Activated CD4-positive, alpha-beta T cell treated with anti-CD3 and anti-CD28 coated beads for 36 hours (primary cell): ENCODE data around the gene SLC4A4. TPM values are rescaled to one million over a fixed set of nuclear protein-coding genes. Genes with fewer than 3 reads are reported as not detected.

Source experiments
- ATAC-seq: fragments of 200-7000 bp; cut with Tn5 transposase; one replicate; pipeline ENCODE4 v1.10.0; 2021; ENCODE audit warnings: mild to moderate bottlenecking, moderate library complexity
- CTCF ChIA-PET: fragments of 350-600 bp; sonication (Branson Sonifier 250); formaldehyde crosslinking; loops from one replicate; lab custom pipeline; 2021; ENCODE audit warnings: antibody characterized with exemption; lab: Charles Lee
- POLR2A ChIA-PET: fragments of 350-600 bp; sonication (Branson Sonifier 250); formaldehyde crosslinking; loops from one replicate; lab custom pipeline; 2021; ENCODE audit warnings: antibody characterized with exemption, inconsistent platforms; lab: Charles Lee
- DNase-seq: peaks from one replicate; pipeline ENCODE4 v3.0.0-alpha.2; 2020
- H3K27ac Mint-ChIP-seq: one replicate; pipeline ENCODE4 v1.8.0; 2021; ENCODE audit warnings: mixed read lengths
- H3K27me3 Mint-ChIP-seq: one replicate; pipeline ENCODE4 v1.8.0; 2021; ENCODE audit warnings: mixed read lengths
- H3K36me3 Mint-ChIP-seq: one replicate; pipeline ENCODE4 v1.8.0; 2021; ENCODE audit warnings: low read depth, mixed read lengths
- H3K4me1 Mint-ChIP-seq: one replicate; pipeline ENCODE4 v1.8.0; 2021; ENCODE audit warnings: mixed read lengths
- H3K4me3 Mint-ChIP-seq: one replicate; pipeline ENCODE4 v1.8.0; 2021; ENCODE audit warnings: mild to moderate bottlenecking, moderate library complexity, mixed read lengths
- H3K9me3 Mint-ChIP-seq: one replicate; pipeline ENCODE4 v1.8.0; 2021; ENCODE audit warnings: low read depth, mixed read lengths
- intact Hi-C, 2 experiments: fragments of 100-400 bp; cut with DNase I in 1 of 2; cut with micrococcal nuclease in 1 of 2; formaldehyde crosslinking; loops; one replicate each; pipeline versions ENCODE4 v1.14.2 to v1.15.1; 2022 to 2024; cut with DNase I, micrococcal nuclease
- total RNA-seq, 2 experiments: library from RNA; stranded (reverse); gene quantifications; one replicate each; pipeline ENCODE4 v1.2.3, GENCODE V29; 2021

SLC4A4 gene
- total RNA-seq, 2 experiments from 2014 or later, result 0.16 TPM; not detected in 1

DNA sequence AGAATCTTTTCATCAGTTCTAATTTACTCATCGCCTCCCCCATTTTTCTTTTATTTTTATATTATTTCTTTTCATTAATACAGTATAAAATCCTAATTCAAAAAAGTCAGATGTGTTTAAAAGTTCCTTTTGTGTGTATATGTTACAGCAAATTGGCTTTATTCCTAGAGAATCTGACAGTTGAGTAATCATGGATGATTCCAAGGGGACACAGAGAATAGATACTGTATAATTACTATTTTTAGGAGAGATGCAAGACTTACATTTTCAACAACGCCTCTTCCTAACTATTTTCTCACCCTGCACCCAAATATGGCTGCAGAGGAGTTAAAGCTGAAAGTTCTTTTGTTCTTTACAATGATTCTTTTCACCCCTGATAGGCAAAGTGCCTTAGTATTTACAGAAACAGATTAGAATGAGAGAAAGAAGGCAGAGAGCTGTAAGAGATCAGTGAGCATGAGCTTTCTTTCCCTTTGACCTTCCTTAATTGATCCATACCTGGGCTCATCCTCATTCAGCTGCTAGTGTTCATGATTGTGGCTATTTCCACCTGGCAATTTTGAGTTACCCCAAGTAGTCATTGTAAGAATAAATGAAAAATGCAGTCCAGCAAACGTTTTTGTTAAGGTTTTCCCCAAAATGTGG is 210.8 kb downstream of the SLC4A4 start:
- no peak overlapping the region for H3K27ac Mint-ChIP-seq
- POLR2A ChIA-PET, result no interaction called here
- no peaks in the 10 kb centered on the region for H3K4me1 Mint-ChIP-seq
- no peaks in the 10 kb centered on the region for H3K9me3 Mint-ChIP-seq
- H3K36me3 Mint-ChIP-seq, result no peaks in the 10 kb centered on the region
- ATAC-seq (no peak), DNase-seq (no peak)
- no peaks in the 10 kb centered on the region for H3K27me3 Mint-ChIP-seq
- intact Hi-C loops, result no loop called here
- CTCF ChIA-PET, result interaction anchor here (0.9 kb wide), 1 partner anchor 19 kb away, joined by 4 read pairs; no protein-coding TSS in a partner anchor
- H3K4me3 Mint-ChIP-seq, result no peak overlapping the region

DNA sequence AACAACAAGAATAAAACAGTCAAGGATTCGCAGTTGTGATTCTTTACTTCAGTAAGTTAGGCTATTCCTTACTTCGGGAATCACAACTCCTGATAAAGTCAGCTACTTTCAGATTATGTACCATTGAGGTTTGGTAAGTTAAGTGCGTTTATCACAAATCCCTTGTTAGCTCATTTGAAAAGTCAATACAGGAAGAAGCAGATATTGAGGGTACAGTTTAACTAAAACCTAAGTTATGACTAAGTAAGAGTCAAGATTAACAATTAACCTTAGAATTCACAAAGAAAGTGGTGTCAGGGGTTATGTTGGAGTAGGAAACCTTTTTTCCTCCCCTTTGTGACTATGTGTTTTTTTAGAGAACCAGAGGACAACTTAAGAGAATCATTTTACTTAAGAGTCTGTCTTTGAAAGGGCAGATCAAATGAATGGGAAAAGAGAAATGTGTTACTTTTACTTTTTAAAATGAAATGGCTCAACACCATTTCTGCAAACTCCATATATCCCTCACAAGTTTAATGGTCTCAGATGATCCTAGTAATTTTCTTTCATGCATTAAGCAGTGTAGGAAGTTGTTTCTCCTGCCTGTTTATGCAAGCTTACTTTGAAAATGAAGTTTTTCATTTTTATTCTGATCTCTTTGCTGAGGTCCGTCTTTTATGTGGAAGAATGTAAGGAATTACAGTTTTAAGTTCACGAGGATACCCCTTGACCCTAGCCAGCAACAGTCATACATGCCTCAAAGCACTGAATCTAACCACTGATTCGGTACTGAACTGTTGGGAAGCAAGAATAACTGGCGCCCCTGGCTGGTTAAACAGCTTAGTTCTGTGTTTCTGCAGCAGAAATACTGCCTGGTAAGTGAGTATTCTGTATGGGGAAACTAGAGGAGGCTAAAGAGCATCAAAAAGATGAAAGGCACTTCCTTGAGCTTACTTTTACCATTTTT is 211.7 kb downstream of the SLC4A4 start:
- Mint-ChIP-seq H3K27ac (no peak overlapping the region), H3K36me3 (no peaks in the 10 kb centered on the region), H3K27me3 (no peaks in the 10 kb centered on the region), H3K4me3 (no peak overlapping the region), H3K4me1 (no peaks in the 10 kb centered on the region), H3K9me3 (no peaks in the 10 kb centered on the region)
- POLR2A ChIA-PET, result no interaction called here
- CTCF ChIA-PET, result interaction anchor here (0.7 kb wide), 1 partner anchor 16 kb away, joined by 3 read pairs; no protein-coding TSS in a partner anchor
- intact Hi-C loops, result no loop called here
- no peak for ATAC-seq
- DNase-seq, result no peak

DNA sequence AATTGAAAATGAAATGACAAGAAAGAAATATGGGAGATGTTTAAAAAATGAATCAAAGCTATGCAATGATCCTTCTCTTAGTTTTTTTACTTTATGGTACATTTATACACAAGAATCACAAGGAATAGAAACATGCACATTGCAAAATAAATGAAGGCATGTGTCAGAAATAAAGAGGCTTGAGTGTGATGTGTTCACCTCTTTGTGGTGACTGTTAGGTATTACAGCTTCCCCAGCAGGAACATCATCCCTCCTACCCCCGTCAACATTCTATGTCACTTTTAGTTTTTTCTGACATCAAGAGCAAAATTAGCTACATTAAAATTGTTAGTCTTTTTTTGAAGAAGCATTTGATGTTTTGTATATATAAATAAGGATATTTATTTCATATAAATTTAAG is 214.8 kb downstream of the SLC4A4 start:
- no peak overlapping the region for H3K27ac Mint-ChIP-seq
- POLR2A ChIA-PET, result no interaction called here
- H3K36me3 Mint-ChIP-seq, result no peaks in the 10 kb centered on the region
- CTCF ChIA-PET, result interaction anchor here (1.5 kb wide), 1 partner anchor 20 kb away, joined by 4 read pairs; no protein-coding TSS in a partner anchor
- intact Hi-C loops, result no loop called here
- no peak for DNase-seq
- H3K27me3 Mint-ChIP-seq, result peaks cover 1% of the 10 kb centered on the region
- peaks cover 4% of the 10 kb centered on the region for H3K4me1 Mint-ChIP-seq
- no peak overlapping the region for H3K4me3 Mint-ChIP-seq
- no peaks in the 10 kb centered on the region for H3K9me3 Mint-ChIP-seq
- ATAC-seq, result no peak

DNA sequence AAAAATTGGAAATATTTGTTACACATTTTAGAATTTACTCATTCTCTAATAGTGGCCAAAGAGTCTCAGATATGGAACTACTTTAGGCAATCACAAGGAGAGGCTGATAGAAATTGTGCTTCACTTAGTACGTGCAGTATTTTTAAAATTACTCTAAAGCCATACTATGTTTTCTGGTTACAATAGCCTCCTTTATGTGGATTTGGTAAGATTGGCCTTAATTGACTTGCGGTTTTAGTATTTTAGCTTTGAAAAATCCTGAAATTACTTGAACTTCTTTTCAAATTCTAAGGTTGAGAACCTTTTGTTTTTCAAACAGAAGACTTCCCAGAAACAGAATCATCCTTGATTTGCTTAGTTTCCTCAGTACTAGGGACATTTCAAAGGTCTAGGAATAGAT is 215.2 kb downstream of the SLC4A4 start:
- no peak for DNase-seq
- CTCF ChIA-PET, result interaction anchor here (1.5 kb wide), 1 partner anchor 20 kb away, joined by 4 read pairs; no protein-coding TSS in a partner anchor
- ATAC-seq, result no peak
- Mint-ChIP-seq H3K27me3 (peaks cover 1% of the 10 kb centered on the region), H3K9me3 (no peaks in the 10 kb centered on the region), H3K27ac (no peak overlapping the region), H3K36me3 (no peaks in the 10 kb centered on the region), H3K4me3 (no peak overlapping the region), H3K4me1 (peaks cover 4% of the 10 kb centered on the region)
- POLR2A ChIA-PET, result no interaction called here
- intact Hi-C loops, result no loop called here

DNA sequence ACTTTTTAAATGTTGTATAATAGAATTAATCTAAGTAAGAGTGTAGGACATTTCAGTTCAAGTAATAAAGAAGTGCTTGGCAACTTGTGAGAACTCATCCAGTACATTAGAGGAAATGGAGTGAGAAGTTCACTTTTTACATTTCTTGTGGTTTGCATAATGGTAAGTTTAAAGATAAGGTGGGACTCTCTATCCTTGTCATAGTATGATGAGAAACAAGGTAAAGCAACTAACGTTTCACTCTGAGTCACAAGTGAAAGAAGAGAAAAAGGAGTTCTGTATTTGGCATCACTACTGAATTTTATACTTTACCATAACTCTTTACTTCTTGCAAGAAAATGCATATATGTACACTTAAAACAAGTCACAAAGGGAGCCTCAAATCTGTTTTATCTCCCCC is 219.4 kb downstream of the SLC4A4 start:
- Mint-ChIP-seq H3K27ac (no peak overlapping the region), H3K4me3 (no peak overlapping the region), H3K36me3 (no peaks in the 10 kb centered on the region), H3K4me1 (peaks cover 4% of the 10 kb centered on the region), H3K27me3 (peaks cover 3% of the 10 kb centered on the region), H3K9me3 (no peaks in the 10 kb centered on the region)
- intact Hi-C loops, result loop anchor here in 1 of 2 experiments (5.0 kb wide), 1 partner anchor 371 kb away; no protein-coding TSS in a partner anchor
- peak; percentile 94 for ATAC-seq
- ChIA-PET POLR2A (no interaction called here), CTCF (no interaction called here)
- no peak for DNase-seq

DNA sequence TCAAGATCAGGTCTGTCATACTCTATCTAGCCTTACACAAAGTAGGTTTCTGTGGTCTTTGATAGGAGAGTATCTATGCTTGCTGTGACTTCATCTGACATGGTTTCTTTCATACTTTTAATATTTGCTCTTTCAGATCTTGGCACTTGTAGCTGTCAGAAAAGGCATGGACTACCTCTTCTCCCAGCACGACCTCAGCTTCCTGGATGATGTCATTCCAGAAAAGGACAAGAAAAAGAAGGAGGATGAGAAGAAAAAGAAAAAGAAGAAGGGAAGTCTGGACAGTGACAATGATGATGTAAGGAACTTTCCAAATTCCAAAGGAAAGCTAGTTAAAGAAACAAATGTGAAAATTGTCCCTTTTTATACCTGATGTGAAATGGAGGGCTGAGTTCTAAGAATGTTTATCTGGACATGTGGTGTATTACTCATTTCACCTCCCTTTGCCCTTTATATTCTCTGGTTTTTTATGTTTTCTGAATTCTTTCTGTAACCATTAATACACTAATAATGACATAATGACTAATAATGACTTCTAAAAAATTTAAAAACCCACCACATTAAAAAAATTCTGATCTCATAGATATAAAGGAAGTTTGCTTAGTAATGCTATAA is 221.2 kb downstream of the SLC4A4 start:
- DNase-seq (no peak), ATAC-seq (no peak)
- peaks cover 4% of the 10 kb centered on the region for H3K4me1 Mint-ChIP-seq
- intact Hi-C loops, result loop anchor here in 1 of 2 experiments (5.0 kb wide), 1 partner anchor 373 kb away; no protein-coding TSS in a partner anchor
- CTCF ChIA-PET, result interaction anchor here (0.6 kb wide), 1 partner anchor 1383 kb away, joined by 3 read pairs; no protein-coding TSS in a partner anchor
- H3K27ac Mint-ChIP-seq, result no peak overlapping the region
- H3K9me3 Mint-ChIP-seq, result no peaks in the 10 kb centered on the region
- H3K4me3 Mint-ChIP-seq, result no peak overlapping the region
- POLR2A ChIA-PET, result no interaction called here
- peaks cover 3% of the 10 kb centered on the region for H3K27me3 Mint-ChIP-seq
- no peaks in the 10 kb centered on the region for H3K36me3 Mint-ChIP-seq

DNA sequence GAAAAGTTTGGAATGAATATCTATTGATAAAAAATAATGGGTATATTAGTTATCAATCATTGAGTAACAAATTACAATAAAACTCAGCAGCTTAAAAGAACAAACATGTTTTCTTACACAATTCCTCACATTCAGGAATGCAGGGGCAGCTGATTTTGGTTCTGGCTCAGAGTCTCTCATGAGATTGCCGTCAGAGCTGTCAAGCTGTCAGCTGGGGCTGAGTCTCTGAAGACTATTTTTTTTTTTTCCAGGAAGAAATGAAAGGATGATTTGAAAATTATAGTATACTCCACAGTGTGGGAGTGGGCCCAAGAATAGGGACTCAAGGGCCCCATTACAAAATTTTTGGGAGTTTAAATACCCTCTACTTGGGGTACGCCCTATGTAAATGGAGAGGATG is 226.0 kb downstream of the SLC4A4 start:
- Mint-ChIP-seq H3K36me3 (no peaks in the 10 kb centered on the region), H3K9me3 (no peaks in the 10 kb centered on the region), H3K27ac (no peak overlapping the region), H3K4me3 (no peak overlapping the region), H3K4me1 (no peaks in the 10 kb centered on the region), H3K27me3 (peaks cover 1% of the 10 kb centered on the region)
- DNase-seq (no peak), ATAC-seq (no peak)
- CTCF ChIA-PET, result no interaction called here
- intact Hi-C loops, result no loop called here
- POLR2A ChIA-PET, result no interaction called here

DNA sequence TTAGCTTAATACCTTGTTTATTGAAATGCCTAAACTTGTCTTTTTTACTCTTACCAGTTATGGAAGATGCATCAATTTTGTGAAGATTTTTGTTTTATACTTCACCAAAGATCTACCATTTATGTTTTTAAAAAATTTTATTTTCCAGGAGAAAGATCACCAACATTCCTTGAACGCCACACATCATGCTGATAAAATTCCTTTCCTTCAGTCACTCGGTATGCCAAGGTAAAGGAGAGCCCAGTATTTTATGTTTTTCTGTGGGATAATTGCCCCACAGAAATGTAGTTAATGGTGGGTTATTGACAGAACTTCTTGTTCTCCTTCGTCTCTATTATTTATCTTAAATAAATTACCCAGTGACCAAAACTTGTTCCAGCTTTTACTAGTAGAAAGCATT is 228.0 kb downstream of the SLC4A4 start:
- no peaks in the 10 kb centered on the region for H3K4me1 Mint-ChIP-seq
- H3K9me3 Mint-ChIP-seq, result no peaks in the 10 kb centered on the region
- no peak overlapping the region for H3K27ac Mint-ChIP-seq
- H3K4me3 Mint-ChIP-seq, result no peak overlapping the region
- ATAC-seq (no peak), DNase-seq (no peak)
- intact Hi-C loops, result no loop called here
- ChIA-PET CTCF (no interaction called here), POLR2A (no interaction called here)
- H3K27me3 Mint-ChIP-seq, result peaks cover 1% of the 10 kb centered on the region
- no peaks in the 10 kb centered on the region for H3K36me3 Mint-ChIP-seq

DNA sequence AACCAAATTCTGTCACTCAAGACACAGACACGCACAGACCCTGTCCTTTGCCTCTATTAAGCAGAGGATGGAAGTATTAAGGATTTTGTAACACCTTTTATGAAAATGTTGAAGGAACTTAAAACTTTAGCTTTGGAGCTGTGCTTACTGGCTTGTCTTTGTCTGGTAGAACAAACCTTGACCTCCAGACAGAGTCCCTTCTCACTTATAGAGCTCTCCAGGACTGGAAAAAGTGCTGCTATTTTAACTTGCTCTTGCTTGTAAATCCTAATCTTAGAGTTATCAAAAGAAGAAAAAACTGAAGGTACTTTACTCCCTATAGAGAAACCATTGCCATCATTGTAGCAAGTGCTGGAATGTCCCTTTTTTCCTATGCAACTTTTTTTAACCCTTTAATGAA is 229.3 kb downstream of the SLC4A4 start:
- Mint-ChIP-seq H3K9me3 (no peaks in the 10 kb centered on the region), H3K27ac (no peak overlapping the region), H3K4me1 (no peaks in the 10 kb centered on the region), H3K27me3 (no peaks in the 10 kb centered on the region), H3K4me3 (no peak overlapping the region), H3K36me3 (no peaks in the 10 kb centered on the region)
- ATAC-seq, result no peak
- CTCF ChIA-PET, result no interaction called here
- intact Hi-C loops, result no loop called here
- POLR2A ChIA-PET, result no interaction called here
- DNase-seq, result no peak

DNA sequence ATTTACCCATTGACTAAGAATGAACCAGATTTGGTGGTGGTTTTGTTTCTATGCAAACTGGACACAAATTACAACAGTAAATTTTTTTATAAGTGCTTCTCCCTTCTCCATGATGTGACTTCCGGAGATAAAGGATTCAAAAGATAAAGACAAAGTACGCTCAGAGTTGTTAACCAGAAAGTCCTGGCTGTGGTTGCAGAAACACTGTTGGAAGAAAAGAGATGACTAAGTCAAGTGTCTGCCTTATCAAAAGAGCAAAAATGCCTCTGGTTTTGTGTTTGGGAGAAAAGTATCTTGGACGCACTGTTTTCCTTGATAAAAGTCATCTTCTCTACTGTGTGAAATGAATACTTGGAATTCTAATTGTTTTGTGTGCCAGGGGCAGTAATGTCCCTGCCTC is 231.7 kb downstream of the SLC4A4 start:
- Mint-ChIP-seq H3K4me1 (no peaks in the 10 kb centered on the region), H3K4me3 (no peak overlapping the region), H3K27me3 (peaks cover 8% of the 10 kb centered on the region), H3K27ac (no peak overlapping the region), H3K36me3 (no peaks in the 10 kb centered on the region), H3K9me3 (peaks cover 5% of the 10 kb centered on the region)
- no peak for ATAC-seq
- ChIA-PET CTCF (no interaction called here), POLR2A (no interaction called here)
- intact Hi-C loops, result no loop called here
- DNase-seq, result no peak

DNA sequence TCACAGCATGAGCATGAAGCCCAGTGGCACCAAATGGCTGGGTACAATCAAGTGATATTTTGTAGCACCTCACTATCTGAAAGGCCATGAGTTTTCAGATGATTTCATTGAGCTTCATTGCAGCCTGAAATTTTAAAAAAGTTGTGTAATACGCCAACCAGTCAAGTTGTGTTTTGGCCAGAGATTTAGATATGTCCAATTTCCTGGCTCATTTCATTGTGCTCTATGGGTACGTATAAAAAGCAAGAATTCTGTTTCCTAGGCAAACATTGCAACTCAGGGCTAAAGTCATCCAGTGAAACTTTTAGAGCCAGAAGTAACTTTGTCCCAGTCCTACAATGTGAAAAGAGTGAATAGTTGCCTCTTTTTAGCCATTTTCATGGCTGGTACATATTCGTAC is 232.5 kb downstream of the SLC4A4 start:
- peaks cover 8% of the 10 kb centered on the region for H3K27me3 Mint-ChIP-seq
- H3K36me3 Mint-ChIP-seq, result no peaks in the 10 kb centered on the region
- no peak overlapping the region for H3K4me3 Mint-ChIP-seq
- no peak overlapping the region for H3K27ac Mint-ChIP-seq
- intact Hi-C loops, result no loop called here
- ChIA-PET POLR2A (no interaction called here), CTCF (no interaction called here)
- ATAC-seq, result no peak
- H3K9me3 Mint-ChIP-seq, result peaks cover 5% of the 10 kb centered on the region
- DNase-seq, result no peak
- H3K4me1 Mint-ChIP-seq, result no peaks in the 10 kb centered on the region
